ENCODE measurements around the gene AFF3. TPM values are rescaled to one million over a fixed set of nuclear protein-coding genes. Genes with fewer than 3 reads are reported as not detected.
"Not testable (repeated sequence)": the region's sequence is repeated elsewhere in the genome, so short reads cannot be mapped to it uniquely, and the experiment has no call there.

Gene AFF3
- total RNA-seq, 4 donors from 2014 or later, result 8.5 to 77.2 (median 27.1) TPM

DNA sequence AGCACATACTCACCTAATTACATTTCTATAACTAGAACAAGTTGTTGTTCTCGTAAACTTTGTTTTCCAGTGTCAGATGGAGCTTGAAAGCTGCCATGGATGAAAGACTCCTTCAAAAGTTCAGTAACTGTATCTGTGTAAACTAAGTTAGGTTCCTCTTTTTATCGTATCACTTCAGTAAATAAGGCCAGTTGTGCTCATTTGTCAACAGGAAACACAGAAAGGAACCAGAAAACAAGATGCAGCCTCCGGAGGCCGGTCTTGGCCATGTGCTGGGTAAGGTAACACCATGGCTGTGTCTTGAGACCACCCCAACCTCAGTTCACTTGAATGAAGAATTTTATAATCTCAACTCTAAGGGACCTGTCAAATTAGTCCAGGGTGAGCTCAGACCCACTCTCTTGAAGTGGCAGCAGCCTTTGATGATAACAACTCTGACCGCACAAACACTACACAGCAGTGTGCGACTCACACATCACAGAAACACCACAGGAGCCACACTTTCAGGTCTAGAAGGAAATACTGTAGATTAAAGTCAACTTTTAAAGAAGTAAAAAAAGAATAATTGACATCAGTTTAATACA is 213.8 kb downstream of the AFF3 start:
- DNase-seq, result no peak
- Histone ChIP-seq H3K4me3 (no peak overlapping the region), H3K27me3 (no peaks in the 10 kb centered on the region), H3K4me1 (no peaks in the 10 kb centered on the region), H3K36me3 (no peaks in the 10 kb centered on the region), H3K9me3 (no peaks in the 10 kb centered on the region), H3K27ac (no peak overlapping the region)
- intact Hi-C loops (cut with DNase I; ENCODE audit: low total_unique reads), result no loop called here
- TF ChIP-seq POLR2A (IDR thresholded peaks at IDR 0.05), result no peak
- TF ChIP-seq, protein P1, sequence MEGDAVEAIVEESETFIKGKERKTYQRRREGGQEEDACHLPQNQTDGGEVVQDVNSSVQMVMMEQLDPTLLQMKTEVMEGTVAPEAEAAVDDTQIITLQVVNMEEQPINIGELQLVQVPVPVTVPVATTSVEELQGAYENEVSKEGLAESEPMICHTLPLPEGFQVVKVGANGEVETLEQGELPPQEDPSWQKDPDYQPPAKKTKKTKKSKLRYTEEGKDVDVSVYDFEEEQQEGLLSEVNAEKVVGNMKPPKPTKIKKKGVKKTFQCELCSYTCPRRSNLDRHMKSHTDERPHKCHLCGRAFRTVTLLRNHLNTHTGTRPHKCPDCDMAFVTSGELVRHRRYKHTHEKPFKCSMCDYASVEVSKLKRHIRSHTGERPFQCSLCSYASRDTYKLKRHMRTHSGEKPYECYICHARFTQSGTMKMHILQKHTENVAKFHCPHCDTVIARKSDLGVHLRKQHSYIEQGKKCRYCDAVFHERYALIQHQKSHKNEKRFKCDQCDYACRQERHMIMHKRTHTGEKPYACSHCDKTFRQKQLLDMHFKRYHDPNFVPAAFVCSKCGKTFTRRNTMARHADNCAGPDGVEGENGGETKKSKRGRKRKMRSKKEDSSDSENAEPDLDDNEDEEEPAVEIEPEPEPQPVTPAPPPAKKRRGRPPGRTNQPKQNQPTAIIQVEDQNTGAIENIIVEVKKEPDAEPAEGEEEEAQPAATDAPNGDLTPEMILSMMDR (IDR thresholded peaks at IDR 0.05), result no peak

DNA sequence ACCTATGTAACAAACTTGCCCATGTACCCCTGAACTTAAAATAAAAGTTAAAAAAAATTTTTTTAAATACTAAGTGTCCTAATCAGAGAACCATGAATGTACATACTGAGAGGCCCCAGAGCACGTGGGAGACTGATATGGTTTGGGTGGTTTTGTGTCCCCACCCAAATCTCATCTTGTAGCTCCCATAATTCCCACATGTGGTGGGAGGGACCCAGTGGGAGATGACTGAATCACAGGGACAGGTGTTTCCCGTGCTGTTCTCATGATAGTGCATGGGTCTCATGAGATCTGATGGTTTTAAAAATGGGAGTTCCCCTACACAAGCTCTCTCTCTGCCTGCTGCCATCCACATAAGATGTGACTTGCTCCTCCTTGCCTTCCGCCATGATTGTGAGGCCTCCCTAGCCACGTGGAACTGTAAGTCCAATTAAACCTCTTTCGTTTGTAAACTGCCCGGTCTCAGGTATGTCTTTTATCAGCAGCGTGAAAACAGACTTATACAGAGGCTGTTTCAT is 214.6 kb downstream of the AFF3 start:
- H3K36me3 ChIP-seq; H3K4me1 ChIP-seq; DNase-seq; H3K4me3 ChIP-seq; H3K9me3 ChIP-seq; H3K27ac ChIP-seq; intact Hi-C loops (cut with DNase I; ENCODE audit: low total_unique reads); H3K27me3 ChIP-seq: not testable (repeated sequence)

DNA sequence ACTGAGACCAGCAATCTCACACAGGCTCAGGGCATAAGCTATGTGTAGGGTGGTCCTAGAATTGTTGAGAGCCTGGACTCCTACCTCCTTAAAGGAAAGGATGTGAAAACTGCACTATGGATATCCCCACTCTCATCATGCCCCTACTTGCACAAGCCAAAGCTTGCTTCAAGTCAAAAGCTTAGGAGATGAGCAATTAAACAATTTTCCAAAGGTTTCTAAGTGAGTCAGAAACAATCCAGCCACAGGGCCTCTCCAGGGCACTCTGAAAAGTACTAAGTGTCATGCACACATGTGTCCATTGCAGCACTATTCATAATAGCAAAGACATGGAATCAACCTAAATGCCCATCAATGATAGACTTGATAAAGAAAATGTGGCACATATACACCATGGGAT is 215.4 kb downstream of the AFF3 start:
- intact Hi-C loops (cut with DNase I; ENCODE audit: low total_unique reads), result no loop called here
- no peak for DNase-seq
- no peak for TF ChIP-seq POLR2A (IDR thresholded peaks at IDR 0.05)

DNA sequence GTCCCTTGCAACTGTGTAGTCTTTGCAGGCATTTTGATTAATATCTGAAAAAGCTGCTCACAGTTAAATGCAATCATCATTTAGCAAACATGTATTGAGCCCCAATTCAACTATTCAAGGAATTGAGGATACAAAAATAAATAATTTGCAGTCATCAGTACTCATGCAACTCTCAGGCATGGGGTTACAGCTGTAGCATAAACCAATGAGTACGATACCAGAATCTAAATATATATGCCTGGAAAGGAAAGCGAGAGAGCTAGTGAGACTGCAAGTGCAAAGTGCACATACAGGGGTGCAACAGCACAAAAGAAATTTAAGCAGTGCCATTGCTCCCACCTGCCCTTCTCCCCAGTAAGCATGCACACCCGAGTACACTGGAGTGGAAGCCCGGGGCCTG is 216.4 kb downstream of the AFF3 start:
- DNase-seq, result no peak

More for the DNA sequence above, 215.4 kb downstream of the AFF3 start:
- Histone ChIP-seq H3K36me3 (no peaks in the 10 kb centered on the region), H3K27ac (no peak overlapping the region), H3K9me3 (no peaks in the 10 kb centered on the region), H3K4me3 (no peak overlapping the region), H3K27me3 (no peaks in the 10 kb centered on the region), H3K4me1 (no peaks in the 10 kb centered on the region)

DNA sequence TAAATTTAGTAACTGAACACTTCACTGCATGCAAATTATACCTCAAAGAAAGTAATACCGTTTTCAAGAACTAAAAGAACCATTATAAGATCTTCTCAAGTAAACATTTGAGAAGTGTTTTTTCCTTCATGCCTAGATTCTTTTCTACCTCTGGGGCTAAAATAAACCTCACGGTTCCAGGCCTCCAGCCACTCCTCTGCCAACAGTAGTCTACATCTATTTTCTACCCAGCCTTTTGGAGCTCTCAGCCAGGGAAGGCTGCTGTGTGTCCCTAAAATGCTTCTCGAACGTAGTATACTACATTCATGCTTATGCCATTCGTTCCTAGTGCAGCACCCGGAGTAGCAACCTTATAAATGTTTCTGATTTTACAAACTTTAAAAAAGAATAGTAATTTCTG is 219.7 kb downstream of the AFF3 start:
- no peak overlapping the region for H3K4me3 ChIP-seq
- H3K27ac ChIP-seq, result no peak overlapping the region
- no peaks in the 10 kb centered on the region for H3K36me3 ChIP-seq
- no peak for DNase-seq
- no peaks in the 10 kb centered on the region for H3K27me3 ChIP-seq
- no peaks in the 10 kb centered on the region for H3K4me1 ChIP-seq
- TF ChIP-seq, protein P1 (IDR thresholded peaks at IDR 0.05), result no peak
- TF ChIP-seq POLR2A (IDR thresholded peaks at IDR 0.05), result no peak
- intact Hi-C loops (cut with DNase I; ENCODE audit: low total_unique reads), result no loop called here
- H3K9me3 ChIP-seq, result no peaks in the 10 kb centered on the region

More for the DNA sequence above, 216.4 kb downstream of the AFF3 start:
- intact Hi-C loops (cut with DNase I; ENCODE audit: low total_unique reads), result no loop called here
- TF ChIP-seq POLR2A (IDR thresholded peaks at IDR 0.05), result no peak
- TF ChIP-seq, protein P1 (IDR thresholded peaks at IDR 0.05), result no peak
- H3K27me3 ChIP-seq, result no peaks in the 10 kb centered on the region
- H3K9me3 ChIP-seq, result no peaks in the 10 kb centered on the region
- no peaks in the 10 kb centered on the region for H3K4me1 ChIP-seq
- H3K4me3 ChIP-seq, result no peak overlapping the region
- H3K27ac ChIP-seq, result no peak overlapping the region
- no peaks in the 10 kb centered on the region for H3K36me3 ChIP-seq

DNA sequence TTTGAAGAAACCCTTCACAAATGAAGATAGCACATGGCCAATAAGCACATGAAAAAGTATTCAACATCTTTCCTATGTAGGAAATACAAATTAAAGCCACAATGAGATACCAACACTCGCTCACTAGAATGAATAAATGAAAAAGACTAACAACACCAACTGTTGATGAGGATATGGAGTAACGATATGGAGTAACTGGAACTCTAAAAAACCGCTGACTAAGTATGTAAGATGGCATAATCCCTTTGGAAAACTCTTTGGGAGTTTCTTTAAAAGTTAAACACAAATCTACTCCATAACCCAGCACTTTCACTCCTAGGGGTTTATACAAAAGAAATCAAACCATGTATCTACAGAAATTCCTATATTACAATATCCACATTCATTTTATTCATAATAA is 220.5 kb downstream of the AFF3 start:
- Histone ChIP-seq H3K27ac (no peak overlapping the region), H3K36me3 (no peaks in the 10 kb centered on the region), H3K4me3 (no peak overlapping the region), H3K4me1 (no peaks in the 10 kb centered on the region), H3K9me3 (no peaks in the 10 kb centered on the region), H3K27me3 (no peaks in the 10 kb centered on the region)
- TF ChIP-seq POLR2A (IDR thresholded peaks at IDR 0.05), result no peak
- TF ChIP-seq, protein P1 (IDR thresholded peaks at IDR 0.05), result no peak
- intact Hi-C loops (cut with DNase I; ENCODE audit: low total_unique reads), result no loop called here
- no peak for DNase-seq

All from uterus (tissue), 4 donors.